Mesenchymal stem cell (in vitro differentiated cells and primary cell): ENCODE results near the gene CHCHD6.

Experiments used
- DNase-seq: peaks from one replicate; pipeline ENCODE4 v3.0.0-alpha.2; 2013
- H2AFZ ChIP-seq: one replicate; pipeline ENCODE4 v1.6.1; 2013; ENCODE audit warnings: low read depth, mild to moderate bottlenecking, control low read depth, inconsistent platforms, low read length, moderate library complexity
- H2AK5ac ChIP-seq: 2 replicates; pipeline ENCODE4 v1.6.1; 2013; ENCODE audit warnings: low read length, moderate library complexity, mild to moderate bottlenecking, inconsistent platforms; ENCODE audit not compliant: severe bottlenecking
- H2BK120ac ChIP-seq: one replicate; pipeline ENCODE4 v1.6.1; 2013; ENCODE audit warnings: low read depth, mild to moderate bottlenecking, inconsistent platforms, low read length, moderate library complexity
- H2BK12ac ChIP-seq, 2 experiments: one replicate each; pipeline ENCODE4 v1.6.1; 2013; ENCODE audit warnings: inconsistent platforms in 2 of 2, low read length in 2 of 2, mild to moderate bottlenecking in 2 of 2, moderate library complexity in 2 of 2, control low read depth in 1 of 2
- H2BK15ac ChIP-seq: one replicate; pipeline ENCODE4 v1.6.1; 2013; ENCODE audit warnings: mild to moderate bottlenecking, low read depth, inconsistent platforms; ENCODE audit not compliant: poor library complexity, severe bottlenecking
- H2BK5ac ChIP-seq: 2 replicates; pipeline ENCODE4 v1.6.1; 2013; ENCODE audit warnings: low read depth, mild to moderate bottlenecking, low read length, control low read depth, inconsistent platforms; ENCODE audit not compliant: poor library complexity, severe bottlenecking
- H3K14ac ChIP-seq, 2 experiments: one replicate each; pipeline ENCODE4 v1.6.1; 2013; ENCODE audit warnings: inconsistent platforms in 2 of 2, low read length in 2 of 2, control low read depth in 1 of 2, mild to moderate bottlenecking in 1 of 2, moderate library complexity in 1 of 2
- H3K18ac ChIP-seq, 2 experiments: one replicate each; pipeline ENCODE4 v1.6.1; 2013; ENCODE audit warnings: inconsistent platforms in 2 of 2, low read length in 2 of 2, control low read depth in 1 of 2, low read depth in 1 of 2, mild to moderate bottlenecking in 1 of 2
- H3K23ac ChIP-seq, 2 experiments: one replicate each; pipeline ENCODE4 v1.6.1; 2013; ENCODE audit warnings: inconsistent platforms in 2 of 2, low read length in 2 of 2, mild to moderate bottlenecking in 2 of 2, moderate library complexity in 2 of 2, control low read depth in 1 of 2
- H3K27ac ChIP-seq: 2 replicates; pipeline ENCODE4 v1.5.1; 2013; ENCODE audit warnings: mild to moderate bottlenecking, moderate library complexity, low read length, control low read depth, inconsistent platforms; ENCODE audit not compliant: poor library complexity, severe bottlenecking
- H3K27me3 ChIP-seq, 2 experiments: 2 replicates each; pipeline versions ENCODE4 v1.6.1 to v1.7.0; 2013; ENCODE audit warnings: low read length in 2 of 2, mild to moderate bottlenecking in 2 of 2, moderate library complexity in 2 of 2, control low read depth in 1 of 2, inconsistent platforms in 1 of 2; ENCODE audit not compliant: control insufficient read depth in 1 of 2, insufficient read depth in 1 of 2
- H3K36me3 ChIP-seq, 2 experiments: 2 replicates each; pipeline versions ENCODE4 v1.6.1 to v1.7.0; 2013; ENCODE audit warnings: low read length in 2 of 2, control low read depth in 1 of 2, inconsistent platforms in 1 of 2, low read depth in 1 of 2, mild to moderate bottlenecking in 1 of 2; ENCODE audit not compliant: insufficient read depth in 2 of 2, control insufficient read depth in 1 of 2
- H3K4ac ChIP-seq, 2 experiments: one replicate each; pipeline ENCODE4 v1.6.1; 2013; ENCODE audit warnings: inconsistent platforms in 2 of 2, low read length in 2 of 2, mild to moderate bottlenecking in 2 of 2, moderate library complexity in 2 of 2, control low read depth in 1 of 2, low read depth in 1 of 2
- H3K4me1 ChIP-seq: 2 replicates; pipeline ENCODE4 v1.6.1; 2013; ENCODE audit warnings: low read depth, low read length, control low read depth; ENCODE audit not compliant: control insufficient read depth, insufficient read depth
- H3K4me2 ChIP-seq: 2 replicates; pipeline ENCODE4 v1.6.1; 2013; ENCODE audit warnings: low read length, mild to moderate bottlenecking, inconsistent platforms; ENCODE audit not compliant: poor library complexity, severe bottlenecking
- H3K4me3 ChIP-seq, 2 experiments: 2 replicates each; pipeline versions ENCODE4 v1.5.1 to v1.7.0; 2013; ENCODE audit warnings: low read length in 2 of 2, mild to moderate bottlenecking in 2 of 2, control low read depth in 1 of 2, low read depth in 1 of 2; ENCODE audit not compliant: insufficient read depth in 1 of 2
- H3K79me1 ChIP-seq: replicated peaks from 2 replicates; pipeline ENCODE4 v1.6.1; 2013; ENCODE audit warnings: mild to moderate bottlenecking, control low read depth, low read length, inconsistent platforms; ENCODE audit not compliant: poor library complexity, severe bottlenecking
- H3K9ac ChIP-seq: 2 replicates; pipeline ENCODE4 v1.7.0; 2013; ENCODE audit warnings: mild to moderate bottlenecking, low read length, moderate library complexity
- H3K9me3 ChIP-seq: 2 replicates; pipeline ENCODE4 v1.7.0; 2013; ENCODE audit warnings: mild to moderate bottlenecking, low read length; ENCODE audit not compliant: control insufficient read depth
- H4K8ac ChIP-seq: one replicate; pipeline ENCODE4 v1.6.1; 2013; ENCODE audit warnings: inconsistent platforms, mild to moderate bottlenecking, low read length, moderate library complexity
- H4K91ac ChIP-seq: one replicate; pipeline ENCODE4 v1.6.1; 2013; ENCODE audit warnings: mild to moderate bottlenecking, low read length, inconsistent platforms
- WGBS: methylation state at CpG from one replicate; pipeline ENCODE4 v1.1.7; 2013; ENCODE audit warnings: mixed read lengths; 5-methylcytosine and 5-hydroxymethylcytosine counted together

CHCHD6 gene

GRCh38 chr3:126665221-126665936, 38.7 kb upstream of the CHCHD6 start:
- Histone ChIP-seq H3K27ac (no peak overlapping the region), H3K4ac (no peak overlapping the region), H3K14ac (no peak overlapping the region), H3K36me3 (no peaks in the 10 kb centered on the region), H3K18ac (no peak overlapping the region), H2AFZ (no peak overlapping the region), H4K8ac (no peak overlapping the region), H3K9ac (peak overlapping the region; percentile 6), H3K9me3 (peaks cover 10% of the 10 kb centered on the region), H3K4me2 (no peak overlapping the region), H2BK5ac (no peak overlapping the region), H2BK15ac (no peak overlapping the region), H3K27me3 (peaks cover 41 to 62% of the 10 kb centered on the region in 2 experiments), H3K79me1 (no peaks in the 10 kb centered on the region), H2BK12ac (no peak overlapping the region), H3K23ac (no peak overlapping the region), H2AK5ac (no peak overlapping the region), H3K4me3 (no peak overlapping the region), H3K4me1 (no peaks in the 10 kb centered on the region), H2BK120ac (no peak overlapping the region), H4K91ac (no peak overlapping the region)
- no peak for DNase-seq
- 87% methylated on average over 6 of the region's 6 CpGs for WGBS

- Histone ChIP-seq H3K4me3 (no peak overlapping the region), H2BK12ac (no peak overlapping the region), H3K4me1 (no peaks in the 10 kb centered on the region), H3K23ac (no peak overlapping the region), H2BK15ac (no peak overlapping the region), H3K4me2 (no peak overlapping the region), H3K27me3 (peaks cover 34 to 54% of the 10 kb centered on the region in 2 experiments), H4K91ac (no peak overlapping the region), H3K9me3 (peaks cover 5% of the 10 kb centered on the region), H3K36me3 (no peaks in the 10 kb centered on the region), H3K14ac (no peak overlapping the region), H2BK120ac (no peak overlapping the region), H2BK5ac (no peak overlapping the region), H2AFZ (no peak overlapping the region), H3K27ac (no peak overlapping the region), H3K4ac (no peak overlapping the region), H3K9ac (no peak overlapping the region), H4K8ac (no peak overlapping the region), H2AK5ac (no peak overlapping the region), H3K18ac (no peak overlapping the region), H3K79me1 (no peaks in the 10 kb centered on the region)
- WGBS: 85% methylated on average over 15 of the region's 15 CpGs
- DNase-seq: no peak
Observed at GRCh38 chr3:126665959-126666657, 37.9 kb upstream of the CHCHD6 start.

GRCh38 chr3:126666658-126667528, 37.1 kb upstream of the CHCHD6 start:
- Histone ChIP-seq H3K4ac (no peak overlapping the region), H3K18ac (no peak overlapping the region), H3K27me3 (peaks cover 26 to 46% of the 10 kb centered on the region in 2 experiments), H4K8ac (no peak overlapping the region), H3K79me1 (no peaks in the 10 kb centered on the region), H2AFZ (no peak overlapping the region), H3K14ac (no peak overlapping the region), H2BK12ac (no peak overlapping the region), H3K4me1 (no peaks in the 10 kb centered on the region), H4K91ac (no peak overlapping the region), H2BK5ac (no peak overlapping the region), H3K9me3 (no peaks in the 10 kb centered on the region), H3K4me3 (no peak overlapping the region), H2BK120ac (no peak overlapping the region), H2BK15ac (no peak overlapping the region), H3K23ac (no peak overlapping the region), H3K36me3 (no peaks in the 10 kb centered on the region), H3K9ac (no peak overlapping the region), H2AK5ac (no peak overlapping the region), H3K27ac (no peak overlapping the region), H3K4me2 (no peak overlapping the region)
- 88% methylated on average over 14 of the region's 15 CpGs for WGBS
- no peak for DNase-seq
